H1 (cell line): ENCODE results near the gene SMIM44.

Source experiments
- CEBPB ChIP-seq: IDR thresholded peaks from 2 replicates; pipeline ENCODE4 v1.6.1; 2012; ENCODE audit warnings: low read depth, low read length
- GABPA ChIP-seq: IDR thresholded peaks from 2 replicates; pipeline ENCODE4 v1.6.1; 2011; ENCODE audit warnings: mild to moderate bottlenecking, low read length, moderate library complexity, borderline replicate concordance; ENCODE audit not compliant: insufficient read depth
- HDAC2 ChIP-seq, 2 experiments: fragments of 300-600 bp in 1 of 2; sonication (generic) in 1 of 2; IDR thresholded peaks; 2 replicates each; pipeline ENCODE4 v1.6.1; 2011 to 2012; ENCODE audit warnings: low read depth in 2 of 2, low read length in 2 of 2, mild to moderate bottlenecking in 2 of 2, moderate library complexity in 2 of 2, borderline replicate concordance in 1 of 2, inconsistent platforms in 1 of 2
- JUND ChIP-seq: IDR thresholded peaks from 2 replicates; pipeline ENCODE4 v1.6.1; 2011; ENCODE audit warnings: mild to moderate bottlenecking, improper control_type of control experiment, low read length
- MAFK ChIP-seq: IDR thresholded peaks from 2 replicates; pipeline ENCODE4 v1.6.1; 2012; ENCODE audit warnings: low read depth, mild to moderate bottlenecking, improper control_type of control experiment, low read length
- POLR2A ChIP-seq, 2 experiments: IDR thresholded peaks; 1 replicate in 1 of 2; 2 replicates in 1 of 2; pipeline ENCODE4 v1.6.1; 2011; ENCODE audit warnings: low read depth in 2 of 2, low read length in 2 of 2, mild to moderate bottlenecking in 2 of 2; ENCODE audit errors: control extremely low read depth in 1 of 2
- POLR2AphosphoS5 ChIP-seq: IDR thresholded peaks from 2 replicates; pipeline ENCODE4 v1.6.1; 2011; ENCODE audit warnings: low read depth, low read length
- SIN3A ChIP-seq, 2 experiments: IDR thresholded peaks in 1 of 2; conservative IDR thresholded peaks in 1 of 2; 2 replicates each; pipeline ENCODE4 v1.6.1; 2011 to 2012; ENCODE audit warnings: low read length in 2 of 2, improper control_type of control experiment in 1 of 2, low read depth in 1 of 2, mild to moderate bottlenecking in 1 of 2
- TAF1 ChIP-seq: IDR thresholded peaks from 2 replicates; pipeline ENCODE4 v1.6.1; 2011; ENCODE audit warnings: mild to moderate bottlenecking, low read depth, low read length
- TF ChIP-seq, protein P1 (sequence below), 3 experiments: IDR thresholded peaks; 1 replicate in 2 of 3; 2 replicates in 1 of 3; pipeline versions ENCODE4 v1.5.1 to v1.6.1; 2011; ENCODE audit warnings: low read length in 3 of 3, mild to moderate bottlenecking in 3 of 3, inconsistent platforms in 2 of 3, low read depth in 1 of 3, moderate library complexity in 1 of 3; ENCODE audit not compliant: insufficient read depth in 1 of 3; ENCODE audit errors: control extremely low read depth in 1 of 3
- TF ChIP-seq, protein P2 (sequence below): IDR thresholded peaks from 2 replicates; pipeline ENCODE4 v1.6.1; 2011; ENCODE audit warnings: low read depth, mild to moderate bottlenecking, low read length; ENCODE audit not compliant: insufficient read depth
- TF ChIP-seq, protein P3 (sequence below): IDR thresholded peaks from 2 replicates; pipeline ENCODE4 v1.6.1; 2012; ENCODE audit warnings: inconsistent platforms

DNA sequence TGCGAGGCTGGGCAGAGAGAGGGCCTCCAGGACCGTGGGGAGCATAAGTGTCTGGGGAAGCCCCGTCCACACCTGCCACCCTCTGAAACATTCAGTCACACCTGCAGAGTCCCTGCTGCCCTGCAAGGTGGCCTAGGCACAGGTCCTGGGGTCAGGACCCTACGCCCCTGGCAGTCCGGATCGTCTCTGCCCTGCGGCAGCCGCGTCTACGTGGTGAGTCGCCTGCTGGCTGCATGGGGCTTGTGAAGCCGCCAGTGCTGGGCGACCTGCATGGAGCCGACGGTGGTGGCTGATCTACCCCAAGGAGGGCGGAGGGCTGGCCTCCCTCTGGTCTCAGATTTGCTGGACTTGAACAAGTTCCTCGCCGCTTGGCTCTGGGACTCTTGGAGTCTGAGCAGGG lies 35.9 kb upstream of the SMIM44 start:
- TF ChIP-seq, protein P1, sequence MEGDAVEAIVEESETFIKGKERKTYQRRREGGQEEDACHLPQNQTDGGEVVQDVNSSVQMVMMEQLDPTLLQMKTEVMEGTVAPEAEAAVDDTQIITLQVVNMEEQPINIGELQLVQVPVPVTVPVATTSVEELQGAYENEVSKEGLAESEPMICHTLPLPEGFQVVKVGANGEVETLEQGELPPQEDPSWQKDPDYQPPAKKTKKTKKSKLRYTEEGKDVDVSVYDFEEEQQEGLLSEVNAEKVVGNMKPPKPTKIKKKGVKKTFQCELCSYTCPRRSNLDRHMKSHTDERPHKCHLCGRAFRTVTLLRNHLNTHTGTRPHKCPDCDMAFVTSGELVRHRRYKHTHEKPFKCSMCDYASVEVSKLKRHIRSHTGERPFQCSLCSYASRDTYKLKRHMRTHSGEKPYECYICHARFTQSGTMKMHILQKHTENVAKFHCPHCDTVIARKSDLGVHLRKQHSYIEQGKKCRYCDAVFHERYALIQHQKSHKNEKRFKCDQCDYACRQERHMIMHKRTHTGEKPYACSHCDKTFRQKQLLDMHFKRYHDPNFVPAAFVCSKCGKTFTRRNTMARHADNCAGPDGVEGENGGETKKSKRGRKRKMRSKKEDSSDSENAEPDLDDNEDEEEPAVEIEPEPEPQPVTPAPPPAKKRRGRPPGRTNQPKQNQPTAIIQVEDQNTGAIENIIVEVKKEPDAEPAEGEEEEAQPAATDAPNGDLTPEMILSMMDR (IDR thresholded peaks at IDR 0.05; ENCODE audit: control extremely low read depth in 1 of 3, insufficient read depth in 1 of 3, low read depth in 1 of 3, low read length in 3 of 3) = no peak
- TF ChIP-seq POLR2AphosphoS5 = no peak
- no peak for TF ChIP-seq MAFK
- TF ChIP-seq, protein P2, sequence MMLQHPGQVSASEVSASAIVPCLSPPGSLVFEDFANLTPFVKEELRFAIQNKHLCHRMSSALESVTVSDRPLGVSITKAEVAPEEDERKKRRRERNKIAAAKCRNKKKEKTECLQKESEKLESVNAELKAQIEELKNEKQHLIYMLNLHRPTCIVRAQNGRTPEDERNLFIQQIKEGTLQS = no peak
- no peak for TF ChIP-seq JUND
- no peak for TF ChIP-seq POLR2A (IDR thresholded peaks at IDR 0.05; ENCODE audit: control extremely low read depth in 1 of 2, low read depth in 2 of 2, low read length in 2 of 2)
- TF ChIP-seq CEBPB = no peak
- TF ChIP-seq, protein P3, sequence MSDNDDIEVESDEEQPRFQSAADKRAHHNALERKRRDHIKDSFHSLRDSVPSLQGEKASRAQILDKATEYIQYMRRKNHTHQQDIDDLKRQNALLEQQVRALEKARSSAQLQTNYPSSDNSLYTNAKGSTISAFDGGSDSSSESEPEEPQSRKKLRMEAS = no peak
- TF ChIP-seq TAF1 = no peak
- no peak for TF ChIP-seq SIN3A (conservative IDR thresholded peaks at IDR 0.05 in 1 of 2, IDR thresholded peaks at IDR 0.05 in 1 of 2; ENCODE audit: low read depth in 1 of 2, low read length in 2 of 2)
- TF ChIP-seq HDAC2 (IDR thresholded peaks at IDR 0.05; ENCODE audit: borderline replicate concordance in 1 of 2, low read depth in 2 of 2, low read length in 2 of 2) = no peak
- TF ChIP-seq GABPA = no peak
